ENCODE data around the gene VWA2.

GRCh38 chr10:114208351-114208750 is 30.7 kb upstream of the VWA2 start:
- TF ChIP-seq CTCF (IDR thresholded peaks at IDR 0.05) (no peak), ZFX (IDR thresholded peaks at IDR 0.05; ENCODE audit: borderline replicate concordance) (no peak)
